HG03064 (cell line): ENCODE results near the gene CMTM5.

ENCODE experiments used
- ATAC-seq: cut with Tn5 transposase; IDR thresholded peaks from one replicate; pipeline ENCODE4 v1.9.1; 2021; ENCODE audit warnings: low read depth; ENCODE audit not compliant: unreplicated experiment

Gene CMTM5

GRCh38 chr14:23376482-23377197, at the start of gene CMTM5:
Gene CMTM5, plus strand, starts transcription at chr14:23377046. Its CDS starts 206 bp downstream, at chr14:23377252.
- ATAC-seq = no peak

GRCh38 chr14:23327947-23328744, 48.7 kb upstream of the CMTM5 start:
- no peak for ATAC-seq

- ATAC-seq = no peak
Measured at GRCh38 chr14:23335623-23336022, 41.2 kb upstream of the CMTM5 start.

GRCh38 chr14:23339506-23340268, 37.2 kb upstream of the CMTM5 start:
- ATAC-seq = no peak

GRCh38 chr14:23344481-23344880, 32.4 kb upstream of the CMTM5 start:
- no peak for ATAC-seq

- ATAC-seq = no peak
Measured at GRCh38 chr14:23345987-23346692, 30.7 kb upstream of the CMTM5 start.

- no peak for ATAC-seq
Measured at GRCh38 chr14:23346693-23347405, 30.0 kb upstream of the CMTM5 start.

GRCh38 chr14:23347406-23348296, 29.2 kb upstream of the CMTM5 start:
- no peak for ATAC-seq

GRCh38 chr14:23348297-23348655, 28.6 kb upstream of the CMTM5 start:
- ATAC-seq = no peak

- ATAC-seq = no peak
Measured at GRCh38 chr14:23349156-23349845, 27.5 kb upstream of the CMTM5 start.

GRCh38 chr14:23351681-23352505, 25.0 kb upstream of the CMTM5 start:
- ATAC-seq = no peak

- no peak for ATAC-seq
Measured at GRCh38 chr14:23352506-23353432, 24.1 kb upstream of the CMTM5 start, which contains the start of gene SLC22A17. Gene SLC22A17, minus strand, starts transcription at chr14:23352887.

- no peak for ATAC-seq
Measured at GRCh38 chr14:23353433-23353780, 23.4 kb upstream of the CMTM5 start.

- ATAC-seq = no peak
Measured at GRCh38 chr14:23354990-23355389, 21.9 kb upstream of the CMTM5 start.

GRCh38 chr14:23355871-23356435, 20.9 kb upstream of the CMTM5 start:
- ATAC-seq = no peak

- no peak for ATAC-seq
Measured at GRCh38 chr14:23356662-23357061, 20.2 kb upstream of the CMTM5 start.
